Neural crest cell (in vitro differentiated cells): ENCODE results near the gene VAPA. TPM values are rescaled to one million over a fixed set of nuclear protein-coding genes. Genes with fewer than 3 reads are reported as not detected.

ENCODE experiments used
- DNase-seq: peaks from one replicate; pipeline ENCODE4 v3.0.0; 2021; ENCODE audit warnings: low read depth, mixed read lengths, low spot score
- H3K27ac Mint-ChIP-seq: one replicate; pipeline ENCODE4 v1.8.0; 2021; ENCODE audit warnings: mild to moderate bottlenecking, mixed read lengths; ENCODE audit not compliant: unreplicated experiment
- H3K27me3 Mint-ChIP-seq: 2 replicates; pipeline ENCODE4 v1.8.0; 2021; ENCODE audit warnings: low read depth, mild to moderate bottlenecking, mixed read lengths
- H3K36me3 Mint-ChIP-seq: 2 replicates; pipeline ENCODE4 v1.8.0; 2021; ENCODE audit warnings: low read depth, mild to moderate bottlenecking, mixed read lengths
- H3K4me1 Mint-ChIP-seq: 2 replicates; pipeline ENCODE4 v1.8.0; 2021; ENCODE audit warnings: mixed read lengths
- H3K4me3 Mint-ChIP-seq: one replicate; pipeline ENCODE4 v1.8.0; 2021; ENCODE audit warnings: mild to moderate bottlenecking, mixed read lengths
- H3K9me3 Mint-ChIP-seq: 2 replicates; pipeline ENCODE4 v1.8.0; 2021; ENCODE audit warnings: mixed read lengths
- CTCF ChIP-seq: fragments of 200-600 bp; sonication (generic); conservative IDR thresholded peaks from 2 replicates; pipeline ENCODE4 v1.5.0; 2021; ENCODE audit warnings: antibody characterized with exemption, mild to moderate bottlenecking
- total RNA-seq: library from RNA; stranded (reverse); gene quantifications from 2 replicates; pipeline ENCODE4 v1.2.1, GENCODE V29; 2021

VAPA gene
- total RNA-seq, 1 donor from 2014 or later: 125 TPM

GRCh38 chr18:9952633-9953416, 39.0 kb downstream of the VAPA start:
- no peak for TF ChIP-seq CTCF
- Mint-ChIP-seq H3K27ac (no peak overlapping the region), H3K4me3 (no peak overlapping the region), H3K27me3 (no peaks in the 10 kb centered on the region), H3K36me3 (no peaks in the 10 kb centered on the region), H3K9me3 (no peaks in the 10 kb centered on the region), H3K4me1 (peaks cover 4% of the 10 kb centered on the region)
- DNase-seq: no peak

DNA sequence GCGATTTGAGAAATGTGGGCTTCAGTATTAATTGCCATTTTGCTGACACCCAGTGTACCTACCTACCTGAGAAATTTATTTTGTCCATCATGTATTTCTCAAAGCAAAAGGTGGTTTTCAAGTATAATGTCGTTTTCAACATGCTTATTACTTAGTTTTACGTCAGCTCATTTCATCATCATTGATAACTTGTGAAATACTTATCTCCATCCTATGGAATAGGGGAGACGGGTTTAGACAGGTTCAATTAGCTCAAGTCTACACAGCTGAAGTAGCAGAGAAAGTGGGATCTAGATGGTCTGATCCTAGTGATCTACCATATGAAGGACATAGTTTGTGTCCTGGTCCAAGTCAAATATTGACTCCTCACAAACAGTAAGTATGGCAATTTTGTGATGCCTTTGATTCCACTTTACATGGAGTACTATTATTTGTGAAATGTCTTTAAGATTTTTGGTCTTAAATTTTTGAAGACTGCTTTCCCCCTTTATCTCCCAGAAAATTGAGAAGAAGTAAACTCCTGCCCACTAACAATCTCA, 45.1 kb downstream of the VAPA start:
- Mint-ChIP-seq H3K4me3 (no peak overlapping the region), H3K27me3 (no peaks in the 10 kb centered on the region), H3K4me1 (no peaks in the 10 kb centered on the region), H3K27ac (no peak overlapping the region), H3K9me3 (no peaks in the 10 kb centered on the region), H3K36me3 (no peaks in the 10 kb centered on the region)
- no peak for DNase-seq
- TF ChIP-seq CTCF: no peak

- Mint-ChIP-seq H3K27me3 (no peaks in the 10 kb centered on the region), H3K9me3 (no peaks in the 10 kb centered on the region), H3K4me1 (no peaks in the 10 kb centered on the region), H3K36me3 (no peaks in the 10 kb centered on the region), H3K4me3 (no peak overlapping the region), H3K27ac (no peak overlapping the region)
- TF ChIP-seq CTCF: no peak
- no peak for DNase-seq
These were observed 45.7 kb downstream of the VAPA start for GRCh38 chr18:9959564-9959963.

- DNase-seq: no peak
- no peak overlapping the region for H3K27ac Mint-ChIP-seq
- H3K4me3 Mint-ChIP-seq: no peak overlapping the region
- TF ChIP-seq CTCF: no peak
- H3K36me3 Mint-ChIP-seq: no peaks in the 10 kb centered on the region
- H3K4me1 Mint-ChIP-seq: no peaks in the 10 kb centered on the region
- H3K27me3 Mint-ChIP-seq: no peaks in the 10 kb centered on the region
- no peaks in the 10 kb centered on the region for H3K9me3 Mint-ChIP-seq
These were observed 46.6 kb downstream of the VAPA start for GRCh38 chr18:9960258-9960904.

DNA sequence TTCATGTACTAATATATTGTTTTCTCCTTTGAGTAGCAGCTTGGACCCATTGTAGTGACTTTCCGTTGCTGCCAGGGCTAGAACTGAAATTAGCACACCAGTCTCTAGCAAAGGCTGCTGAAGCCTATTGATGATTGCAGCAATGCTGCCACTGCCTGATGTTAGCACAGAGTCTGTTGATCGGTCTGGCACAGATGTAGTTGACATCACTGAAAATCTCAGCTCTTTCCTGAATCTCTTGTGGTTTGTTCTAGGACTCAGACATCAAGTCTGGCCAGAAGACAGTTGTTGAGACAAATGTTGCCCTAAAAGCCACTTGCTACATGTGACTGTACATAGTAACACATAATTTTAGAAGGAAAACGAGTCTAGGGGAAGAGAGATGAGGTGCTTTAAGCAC, 47.2 kb downstream of the VAPA start:
- DNase-seq: no peak
- no peak for TF ChIP-seq CTCF
- Mint-ChIP-seq H3K9me3 (no peaks in the 10 kb centered on the region), H3K4me3 (no peak overlapping the region), H3K27me3 (no peaks in the 10 kb centered on the region), H3K36me3 (no peaks in the 10 kb centered on the region), H3K4me1 (no peaks in the 10 kb centered on the region), H3K27ac (no peak overlapping the region)
